ENCODE data around the gene LSM3.

The LSM3 gene

GRCh38 chr3:14157951-14158350, 20.7 kb upstream of the LSM3 start:
- no peak for DNase-seq (ENCODE audit: low read depth)

- DNase-seq (ENCODE audit: low read depth), result no peak
These were observed 20.2 kb upstream of the LSM3 start for GRCh38 chr3:14158370-14158769.

- no peak for DNase-seq (ENCODE audit: low read depth)
These were observed 19.2 kb upstream of the LSM3 start for GRCh38 chr3:14159426-14159825.

GRCh38 chr3:14161282-14161681, 17.3 kb upstream of the LSM3 start:
- no peak for DNase-seq (ENCODE audit: low read depth)

GRCh38 chr3:14162178-14162577, 16.4 kb upstream of the LSM3 start:
- DNase-seq (ENCODE audit: low read depth), result no peak

GRCh38 chr3:14166877-14167603, 11.6 kb upstream of the LSM3 start:
- DNase-seq (ENCODE audit: low read depth), result peak; percentile 28

GRCh38 chr3:14169435-14169834, 9.2 kb upstream of the LSM3 start:
- DNase-seq (ENCODE audit: low read depth), result no peak

GRCh38 chr3:14169871-14170270, 8.7 kb upstream of the LSM3 start:
- DNase-seq (ENCODE audit: low read depth), result no peak

- peak; percentile 62 for DNase-seq (ENCODE audit: low read depth)
These were observed 8.0 kb upstream of the LSM3 start for GRCh38 chr3:14170531-14171159.

GRCh38 chr3:14172496-14172895, 6.1 kb upstream of the LSM3 start:
- DNase-seq (ENCODE audit: low read depth), result no peak

- DNase-seq (ENCODE audit: low read depth), result no peak
These were observed 4.1 kb upstream of the LSM3 start for GRCh38 chr3:14174483-14174882.

- peak; percentile 28 for DNase-seq (ENCODE audit: low read depth)
These were observed 3.1 kb upstream of the LSM3 start for GRCh38 chr3:14175383-14176037.

- no peak for DNase-seq (ENCODE audit: low read depth)
These were observed 904 bp upstream of the LSM3 start for GRCh38 chr3:14177580-14178246.

- DNase-seq (ENCODE audit: low read depth), result no peak
These were observed 473 bp downstream of the LSM3 start for GRCh38 chr3:14179114-14179465.

GRCh38 chr3:14179795-14180194, 1.2 kb downstream of the LSM3 start:
- no peak for DNase-seq (ENCODE audit: low read depth)

- DNase-seq (ENCODE audit: low read depth), result no peak
These were observed 2.6 kb downstream of the LSM3 start for GRCh38 chr3:14181253-14181652.

GRCh38 chr3:14183015-14183577, 4.5 kb downstream of the LSM3 start:
- no peak for DNase-seq (ENCODE audit: low read depth)

- no peak for DNase-seq (ENCODE audit: low read depth)
These were observed 8.3 kb downstream of the LSM3 start for GRCh38 chr3:14186854-14187458.

GRCh38 chr3:14188041-14188754, 9.6 kb downstream of the LSM3 start:
- DNase-seq (ENCODE audit: low read depth), result no peak

GRCh38 chr3:14194865-14195264, 16.2 kb downstream of the LSM3 start:
- no peak for DNase-seq (ENCODE audit: low read depth)

GRCh38 chr3:14199641-14200040, 21.0 kb downstream of the LSM3 start:
- no peak for DNase-seq (ENCODE audit: low read depth)

GRCh38 chr3:14200276-14200675, 21.7 kb downstream of the LSM3 start:
- DNase-seq (ENCODE audit: low read depth), result no peak

All from GM04504 (cell line).